Measurements from ENCODE around the gene NINJ2.

- TF ChIP-seq CTCF (conservative IDR thresholded peaks at IDR 0.05; ENCODE audit: low read length): no peak
- no peak for TF ChIP-seq EZH2phosphoT487 (IDR thresholded peaks at IDR 0.05; ENCODE audit: borderline replicate concordance)
Measured at GRCh38 chr12:550473-551260, 112.6 kb downstream of the NINJ2 start.
